WTC11 (cell line): ENCODE measurements around the gene MKI67. TPM values are rescaled to one million over a fixed set of nuclear protein-coding genes. Genes with fewer than 3 reads are reported as not detected.

Experiments
- ATAC-seq: fragments of 200-7000 bp; cut with Tn5 transposase; 2 replicates; pipeline ENCODE4 v1.10.0; 2021; ENCODE audit warnings: mild to moderate bottlenecking, moderate library complexity
- CTCF ChIA-PET: fragments of 300-600 bp; sonication (Branson Sonifier 250); formaldehyde crosslinking; loops from one replicate; lab custom pipeline; 2021; ENCODE audit warnings: antibody characterized with exemption; lab: Charles Lee
- POLR2A ChIA-PET: fragments of 350-600 bp; sonication (Branson Sonifier 250); formaldehyde crosslinking; loops from one replicate; lab custom pipeline; 2021; ENCODE audit warnings: antibody characterized with exemption; lab: Charles Lee
- DNase-seq: peaks from one replicate; pipeline ENCODE4 v3.0.0; 2021; ENCODE audit warnings: low spot score
- H3K27ac Mint-ChIP-seq: 2 replicates; pipeline ENCODE4 v1.8.0; 2021; ENCODE audit warnings: mixed read lengths
- H3K27me3 Mint-ChIP-seq: 2 replicates; pipeline ENCODE4 v1.8.0; 2021; ENCODE audit warnings: low read depth, mild to moderate bottlenecking, moderate library complexity, mixed read lengths
- H3K36me3 Mint-ChIP-seq: 2 replicates; pipeline ENCODE4 v1.8.0; 2021; ENCODE audit warnings: mixed read lengths
- H3K4me1 Mint-ChIP-seq: 2 replicates; pipeline ENCODE4 v1.8.0; 2022; ENCODE audit warnings: mixed read lengths
- H3K4me3 Mint-ChIP-seq: 2 replicates; pipeline ENCODE4 v1.8.0; 2021; ENCODE audit warnings: mild to moderate bottlenecking, moderate library complexity, mixed read lengths
- H3K9me3 Mint-ChIP-seq: 2 replicates; pipeline ENCODE4 v1.8.0; 2021; ENCODE audit warnings: mixed read lengths
- AFF4 ChIP-seq: sonication (generic); formaldehyde crosslinking; IDR thresholded peaks from 2 replicates; pipeline ENCODE4 v1.8.1; 2023; ENCODE audit warnings: mild to moderate bottlenecking, missing genetic modification reagents, borderline replicate concordance
- CBFB ChIP-seq: sonication (generic); formaldehyde crosslinking; IDR thresholded peaks from 2 replicates; pipeline ENCODE4 v1.8.1; 2022; ENCODE audit warnings: mild to moderate bottlenecking, low read depth, missing genetic modification reagents
- E2F4 ChIP-seq: sonication (generic); formaldehyde crosslinking; IDR thresholded peaks from 2 replicates; pipeline ENCODE4 v1.8.1; 2022; ENCODE audit warnings: low read depth, mild to moderate bottlenecking, moderate library complexity, missing genetic modification reagents, borderline replicate concordance
- EMX1 ChIP-seq: fragments of 250-450 bp; sonication (Bioruptor Pico); IDR thresholded peaks from 2 replicates; pipeline ENCODE4 v1.8.0; 2021; ENCODE audit warnings: mild to moderate bottlenecking
- FOXP1 ChIP-seq: sonication (generic); formaldehyde crosslinking; IDR thresholded peaks from 2 replicates; pipeline ENCODE4 v1.8.0; 2022; ENCODE audit warnings: missing genetic modification reagents, mild to moderate bottlenecking, moderate library complexity, borderline replicate concordance
- FOXP4 ChIP-seq: sonication (generic); formaldehyde crosslinking; IDR thresholded peaks from 2 replicates; pipeline ENCODE4 v1.8.0; 2022; ENCODE audit warnings: mild to moderate bottlenecking, missing genetic modification reagents
- HMGA2 ChIP-seq: fragments of 250-450 bp; sonication (Bioruptor Pico); IDR thresholded peaks from 2 replicates; pipeline ENCODE4 v1.4.0; 2021; ENCODE audit warnings: mild to moderate bottlenecking, moderate library complexity
- JUN ChIP-seq: sonication (generic); formaldehyde crosslinking; IDR thresholded peaks from 2 replicates; pipeline ENCODE4 v1.8.0; 2023; ENCODE audit warnings: mild to moderate bottlenecking, missing genetic modification reagents
- KAT7 ChIP-seq: sonication (generic); formaldehyde crosslinking; IDR thresholded peaks from 2 replicates; pipeline ENCODE4 v1.8.1; 2023; ENCODE audit warnings: missing genetic modification reagents, mild to moderate bottlenecking, borderline replicate concordance
- MLX ChIP-seq: sonication (generic); formaldehyde crosslinking; IDR thresholded peaks from 2 replicates; pipeline ENCODE4 v1.8.1; 2023; ENCODE audit warnings: mild to moderate bottlenecking, missing genetic modification reagents, moderate library complexity
- NFE2L1 ChIP-seq: sonication (generic); formaldehyde crosslinking; IDR thresholded peaks from 2 replicates; pipeline ENCODE4 v1.8.1; 2023; ENCODE audit warnings: missing genetic modification reagents
- PREB ChIP-seq: sonication (generic); formaldehyde crosslinking; IDR thresholded peaks from 2 replicates; pipeline ENCODE4 v1.8.1; 2022; ENCODE audit warnings: mild to moderate bottlenecking, missing genetic modification reagents, moderate library complexity, borderline replicate concordance
- SOX15 ChIP-seq: fragments of 250-450 bp; sonication (Bioruptor Pico); IDR thresholded peaks from 2 replicates; pipeline ENCODE4 v1.9.0; 2021; ENCODE audit warnings: mild to moderate bottlenecking
- TP53 ChIP-seq: sonication (generic); formaldehyde crosslinking; IDR thresholded peaks from 2 replicates; pipeline ENCODE4 v1.8.1; 2023; ENCODE audit warnings: mild to moderate bottlenecking, missing genetic modification reagents
- ZNF219 ChIP-seq: sonication (generic); formaldehyde crosslinking; IDR thresholded peaks from 2 replicates; pipeline ENCODE4 v1.8.0; 2023; ENCODE audit warnings: missing genetic modification reagents, mild to moderate bottlenecking, borderline replicate concordance
- ZNF317 ChIP-seq: sonication (generic); formaldehyde crosslinking; IDR thresholded peaks from 2 replicates; pipeline ENCODE4 v1.8.1; 2023; ENCODE audit warnings: low read depth, mild to moderate bottlenecking, moderate library complexity, missing genetic modification reagents, borderline replicate concordance
- ZNF671 ChIP-seq: fragments of 250-450 bp; sonication (Bioruptor Pico); IDR thresholded peaks from 2 replicates; pipeline ENCODE4 v1.8.0; 2021; ENCODE audit warnings: mild to moderate bottlenecking
- total RNA-seq: library from RNA; stranded (reverse); gene quantifications from 3 replicates; pipeline ENCODE4 v1.2.3, GENCODE V29; 2021

The MKI67 gene
- total RNA-seq, 1 experiment from 2014 or later = 118 TPM

GRCh38 chr10:128058106-128058749 is 68.0 kb downstream of the MKI67 start:
- H3K4me3 Mint-ChIP-seq = no peak overlapping the region
- ChIA-PET CTCF (interaction anchor here (2.3 kb wide), 1 partner anchor 11 kb away, joined by 12 read pairs; no protein-coding TSS in a partner anchor), POLR2A (no interaction called here)
- H3K9me3 Mint-ChIP-seq = no peaks in the 10 kb centered on the region
- TF ChIP-seq CBFB = no peak
- no peak for TF ChIP-seq E2F4 (CRISPR knock-in tag)
- TF ChIP-seq SOX15 (CRISPR knock-in tag) = no peak
- TF ChIP-seq HMGA2 (CRISPR knock-in tag) = no peak
- no peak for TF ChIP-seq TP53 (CRISPR knock-in tag)
- TF ChIP-seq AFF4 (CRISPR knock-in tag) = no peak
- TF ChIP-seq ZNF219 = no peak
- TF ChIP-seq ZNF671 (CRISPR knock-in tag) = no peak
- TF ChIP-seq KAT7 (CRISPR knock-in tag) = no peak
- TF ChIP-seq ZNF317 (CRISPR knock-in tag) = no peak
- TF ChIP-seq MLX (CRISPR knock-in tag) = no peak
- no peak for TF ChIP-seq FOXP1
- TF ChIP-seq EMX1 (CRISPR knock-in tag) = no peak
- TF ChIP-seq PREB = no peak
- no peak for TF ChIP-seq NFE2L1 (CRISPR knock-in tag)
- TF ChIP-seq JUN (CRISPR knock-in tag) = no peak
- no peak for TF ChIP-seq FOXP4 (CRISPR knock-in tag)
- peaks cover 15% of the 10 kb centered on the region for H3K4me1 Mint-ChIP-seq
- ATAC-seq (no peak), DNase-seq (no peak)
- no peaks in the 10 kb centered on the region for H3K27me3 Mint-ChIP-seq
- no peak overlapping the region for H3K27ac Mint-ChIP-seq
- no peaks in the 10 kb centered on the region for H3K36me3 Mint-ChIP-seq
